Activated T-cell treated with anti-CD3 and anti-CD28 coated beads for 24 hours (primary cell): ENCODE results near the gene TET2.

Source experiments
- DNase-seq: peaks from one replicate; pipeline ENCODE4 v3.0.0-alpha.2; 2020; ENCODE audit warnings: low read depth

The TET2 gene

GRCh38 chr4:105236202-105236915, 89.7 kb downstream of the TET2 start:
- no peak for DNase-seq

DNA sequence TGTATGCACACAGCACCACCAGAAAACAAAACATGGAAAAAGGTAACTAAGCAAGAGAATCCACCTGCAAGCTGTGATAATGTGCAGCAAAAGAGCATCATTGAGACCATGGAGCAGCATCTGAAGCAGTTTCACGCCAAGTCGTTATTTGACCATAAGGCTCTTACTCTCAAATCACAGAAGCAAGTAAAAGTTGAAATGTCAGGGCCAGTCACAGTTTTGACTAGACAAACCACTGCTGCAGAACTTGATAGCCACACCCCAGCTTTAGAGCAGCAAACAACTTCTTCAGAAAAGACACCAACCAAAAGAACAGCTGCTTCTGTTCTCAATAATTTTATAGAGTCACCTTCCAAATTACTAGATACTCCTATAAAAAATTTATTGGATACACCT, 90.2 kb downstream of the TET2 start:
- DNase-seq: no peak

DNA sequence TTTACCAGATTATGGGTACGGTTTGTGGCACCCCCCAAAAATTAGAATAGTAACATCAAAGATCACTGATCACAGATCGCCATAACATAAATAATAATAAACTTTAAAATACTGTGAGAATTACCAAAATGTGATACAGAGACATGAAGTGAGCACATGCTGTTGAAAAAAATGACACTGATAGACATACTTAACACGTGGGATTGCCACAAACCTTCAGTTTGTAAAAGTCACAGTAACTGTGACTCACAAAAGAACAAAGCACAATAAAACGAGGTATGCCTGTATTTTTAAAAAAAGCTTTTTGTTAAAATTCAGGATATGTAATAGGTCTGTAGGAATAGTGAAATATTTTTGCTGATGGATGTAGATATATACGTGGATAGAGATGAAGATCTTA, 93.4 kb downstream of the TET2 start:
- DNase-seq: no peak

DNA sequence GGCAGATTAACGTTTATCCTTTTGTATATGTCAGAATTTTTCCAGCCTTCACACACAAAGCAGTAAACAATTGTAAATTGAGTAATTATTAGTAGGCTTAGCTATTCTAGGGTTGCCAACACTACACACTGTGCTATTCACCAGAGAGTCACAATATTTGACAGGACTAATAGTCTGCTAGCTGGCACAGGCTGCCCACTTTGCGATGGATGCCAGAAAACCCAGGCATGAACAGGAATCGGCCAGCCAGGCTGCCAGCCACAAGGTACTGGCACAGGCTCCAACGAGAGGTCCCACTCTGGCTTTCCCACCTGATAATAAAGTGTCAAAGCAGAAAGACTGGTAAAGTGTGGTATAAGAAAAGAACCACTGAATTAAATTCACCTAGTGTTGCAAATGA, 94.8 kb downstream of the TET2 start:
- DNase-seq: no peak

GRCh38 chr4:105243446-105243845, 96.8 kb downstream of the TET2 start:
- DNase-seq: no peak

- DNase-seq: no peak
Measured at GRCh38 chr4:105246712-105247111, 100.0 kb downstream of the TET2 start.

GRCh38 chr4:105248613-105249012, 101.9 kb downstream of the TET2 start:
- no peak for DNase-seq

GRCh38 chr4:105257817-105258495, 111.3 kb downstream of the TET2 start:
- no peak for DNase-seq

GRCh38 chr4:105265689-105266088, 119.0 kb downstream of the TET2 start:
- DNase-seq: no peak

GRCh38 chr4:105267280-105267679, 120.6 kb downstream of the TET2 start:
- no peak for DNase-seq

GRCh38 chr4:105272002-105272401, 125.3 kb downstream of the TET2 start:
- no peak for DNase-seq

- DNase-seq: no peak
Measured at GRCh38 chr4:105273230-105273629, 126.6 kb downstream of the TET2 start.

DNA sequence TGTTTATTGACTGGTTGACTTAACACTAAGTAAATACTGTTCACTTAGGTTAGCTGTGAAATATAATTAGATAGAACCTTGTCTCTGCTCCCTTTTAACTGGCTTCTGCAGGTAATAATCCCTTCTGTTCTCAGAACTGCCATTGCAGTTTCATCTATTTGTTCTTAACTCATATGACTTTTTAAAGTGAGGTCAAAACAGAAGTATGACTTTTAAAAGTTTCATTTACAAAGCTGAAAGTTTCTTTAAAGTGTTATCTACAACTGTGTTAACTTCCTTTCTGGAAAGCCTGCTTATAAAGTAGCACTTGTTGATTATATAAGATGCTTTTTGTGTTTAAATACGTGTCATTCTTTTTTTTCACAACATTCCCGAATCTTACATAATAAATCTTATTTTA, 127.4 kb downstream of the TET2 start:
- DNase-seq: no peak

- DNase-seq: no peak
Measured at GRCh38 chr4:105274504-105274903, 127.8 kb downstream of the TET2 start.

- no peak for DNase-seq
Measured at GRCh38 chr4:105276361-105277104, 129.9 kb downstream of the TET2 start.

DNA sequence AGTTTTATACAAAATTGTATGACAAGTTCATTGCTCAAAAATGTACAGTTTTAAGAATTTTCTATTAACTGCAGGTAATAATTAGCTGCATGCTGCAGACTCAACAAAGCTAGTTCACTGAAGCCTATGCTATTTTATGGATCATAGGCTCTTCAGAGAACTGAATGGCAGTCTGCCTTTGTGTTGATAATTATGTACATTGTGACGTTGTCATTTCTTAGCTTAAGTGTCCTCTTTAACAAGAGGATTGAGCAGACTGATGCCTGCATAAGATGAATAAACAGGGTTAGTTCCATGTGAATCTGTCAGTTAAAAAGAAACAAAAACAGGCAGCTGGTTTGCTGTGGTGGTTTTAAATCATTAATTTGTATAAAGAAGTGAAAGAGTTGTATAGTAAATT, 131.0 kb downstream of the TET2 start:
- no peak for DNase-seq

- no peak for DNase-seq
Measured at GRCh38 chr4:105279314-105279713, 132.6 kb downstream of the TET2 start.

DNA sequence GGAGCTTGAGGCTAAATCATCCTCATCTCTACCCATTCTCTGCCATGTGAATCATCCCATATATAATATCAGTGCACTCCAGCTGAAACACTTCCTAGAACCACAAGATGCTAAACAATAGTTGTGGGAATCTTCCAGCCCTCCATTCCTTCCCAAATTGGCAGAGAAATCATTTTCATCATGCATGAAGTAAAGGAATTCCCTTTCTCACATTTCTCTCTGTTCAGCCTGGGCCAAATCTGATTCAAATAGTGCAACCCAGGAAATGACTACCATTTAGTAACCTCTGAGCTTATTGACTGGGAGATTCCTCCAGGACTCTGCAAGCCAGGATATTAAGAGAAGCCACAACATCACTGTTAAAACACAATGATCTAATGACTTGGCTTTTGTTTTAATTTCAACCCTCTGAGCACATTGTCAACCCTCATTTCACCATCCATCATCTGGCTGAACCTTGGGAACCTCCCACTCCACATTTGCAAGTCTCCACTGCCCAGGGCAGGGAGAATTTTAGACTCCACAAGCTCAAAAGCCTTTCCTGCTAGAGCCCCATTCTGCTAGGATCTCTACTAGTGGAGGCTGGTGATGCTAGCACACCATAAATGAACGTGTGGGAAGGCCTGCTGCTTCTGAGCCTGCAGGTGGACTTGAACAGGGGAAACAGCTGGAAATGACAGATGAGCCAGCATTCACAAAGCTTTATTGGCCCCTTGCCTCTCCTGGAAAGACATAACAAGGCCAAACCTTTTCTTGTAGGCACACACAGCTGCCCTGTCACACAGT, 133.9 kb downstream of the TET2 start:
- no peak for DNase-seq

DNA sequence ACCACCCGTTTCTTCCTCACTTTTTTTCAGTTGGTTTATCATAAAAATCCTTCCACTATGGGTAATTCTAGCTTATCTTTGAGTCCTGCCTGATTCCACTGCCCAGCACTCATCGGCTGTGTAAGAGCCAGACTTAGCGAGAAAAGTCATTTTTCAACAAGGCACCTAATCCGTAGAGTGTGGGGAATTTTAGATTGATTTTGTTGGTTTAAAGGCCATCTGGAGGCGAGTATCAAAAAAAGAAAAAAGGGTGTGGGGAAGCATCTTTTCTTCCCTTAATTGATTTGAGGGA, 134.4 kb downstream of the TET2 start:
- DNase-seq: no peak

GRCh38 chr4:105282489-105282888, 135.8 kb downstream of the TET2 start:
- no peak for DNase-seq

DNA sequence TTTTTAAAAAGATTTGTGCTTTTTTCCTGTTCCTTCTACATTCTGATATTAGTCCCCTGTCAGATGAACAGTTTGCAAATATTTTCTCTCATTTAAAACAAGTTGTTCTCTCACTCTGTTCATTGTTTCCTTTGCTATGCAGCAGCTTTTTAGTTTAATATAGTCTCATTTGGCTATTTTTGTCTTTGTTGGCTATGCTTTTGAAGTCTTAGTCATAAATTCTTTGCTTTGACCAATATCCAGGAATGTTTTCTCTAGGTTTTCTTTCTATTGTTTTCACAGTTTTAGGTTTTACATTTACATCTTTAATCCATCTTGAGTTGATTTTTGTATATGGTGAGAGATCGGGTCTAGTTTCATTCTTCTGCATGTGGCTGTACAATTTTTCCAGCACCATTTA, 136.8 kb downstream of the TET2 start:
- DNase-seq: no peak

GRCh38 chr4:105288121-105288520, 141.4 kb downstream of the TET2 start:
- no peak for DNase-seq

GRCh38 chr4:105291925-105292324, 145.2 kb downstream of the TET2 start:
- DNase-seq: no peak
